ENCODE data around the gene RABL2A.
A peak's percentile ranks its signal among the peaks of the same experiment; 100 is the strongest.
"Not testable (repeated sequence)": the region's sequence is repeated elsewhere in the genome, so short reads cannot be mapped to it uniquely, and the experiment has no call there.

The RABL2A gene

DNA sequence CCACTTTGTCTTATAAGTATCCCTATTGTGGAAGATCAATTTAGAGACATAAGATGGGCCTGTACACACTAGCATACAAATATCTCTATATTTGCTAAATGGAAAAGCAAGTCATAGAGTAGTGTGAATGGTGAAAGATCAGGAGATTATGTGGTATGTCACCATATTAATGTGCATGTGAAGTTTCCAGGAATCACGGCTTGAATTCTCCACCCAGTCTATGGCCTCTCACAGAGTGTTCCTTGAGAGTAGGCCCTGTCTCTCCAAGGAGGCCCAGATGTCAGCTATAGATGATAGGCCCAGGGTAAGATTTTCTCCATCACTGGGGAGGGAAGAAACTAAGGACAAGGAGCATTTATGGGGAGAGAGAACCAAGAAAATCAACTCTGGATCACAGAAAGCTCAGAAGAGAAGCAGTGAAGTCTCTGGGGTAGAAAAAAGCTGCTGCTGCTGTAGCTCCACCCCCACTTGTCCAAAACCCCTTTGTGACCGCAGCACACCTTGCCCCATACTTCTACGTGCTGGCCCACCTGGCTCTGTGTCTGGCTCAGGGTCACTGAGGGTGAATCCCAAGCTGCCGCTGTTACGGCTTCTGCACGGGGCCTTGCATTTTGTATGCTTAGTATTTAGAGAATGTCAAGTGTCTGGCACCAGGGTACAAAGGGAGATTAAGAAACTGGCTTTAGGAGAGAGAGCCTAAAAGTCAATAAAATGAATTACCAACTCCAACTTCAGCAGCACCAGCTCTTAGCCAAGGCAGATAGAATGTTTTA lies 37.9 kb downstream of the RABL2A start:
- H3K18ac ChIP-seq (ENCODE audit: low read length); H3K79me2 ChIP-seq (ENCODE audit: control insufficient read depth, insufficient read depth, low read length); H3K27ac ChIP-seq (ENCODE audit: low read depth, low read length); H2BK120ac ChIP-seq (ENCODE audit: low read depth, low read length); H3K4ac ChIP-seq (ENCODE audit: low read depth, low read length); H2AK5ac ChIP-seq (ENCODE audit: low read length); H3K79me1 ChIP-seq (ENCODE audit: low read length); H3K27me3 ChIP-seq (ENCODE audit: insufficient read depth, low read length, poor library complexity); H3K36me3 ChIP-seq (ENCODE audit: control insufficient read depth, insufficient read depth, low read length); H4K8ac ChIP-seq (ENCODE audit: low read depth, low read length); H3K4me1 ChIP-seq (ENCODE audit: control insufficient read depth, low read depth, low read length); H3K9ac ChIP-seq (ENCODE audit: low read length); H4K5ac ChIP-seq (ENCODE audit: low read length); H2BK5ac ChIP-seq (ENCODE audit: low read length); H3K56ac ChIP-seq (ENCODE audit: low read length); H3K4me2 ChIP-seq (ENCODE audit: low read length); H3K23ac ChIP-seq (ENCODE audit: low read length); H2BK15ac ChIP-seq (replicated peaks; ENCODE audit: low read depth); DNase-seq; H3K4me3 ChIP-seq (ENCODE audit: low read length): not testable (repeated sequence)
- no CpG with 5 or more reads among the region's 6 CpGs for WGBS (ENCODE audit: extremely low coverage, insufficient coverage, low lambda C conversion rate)

DNA sequence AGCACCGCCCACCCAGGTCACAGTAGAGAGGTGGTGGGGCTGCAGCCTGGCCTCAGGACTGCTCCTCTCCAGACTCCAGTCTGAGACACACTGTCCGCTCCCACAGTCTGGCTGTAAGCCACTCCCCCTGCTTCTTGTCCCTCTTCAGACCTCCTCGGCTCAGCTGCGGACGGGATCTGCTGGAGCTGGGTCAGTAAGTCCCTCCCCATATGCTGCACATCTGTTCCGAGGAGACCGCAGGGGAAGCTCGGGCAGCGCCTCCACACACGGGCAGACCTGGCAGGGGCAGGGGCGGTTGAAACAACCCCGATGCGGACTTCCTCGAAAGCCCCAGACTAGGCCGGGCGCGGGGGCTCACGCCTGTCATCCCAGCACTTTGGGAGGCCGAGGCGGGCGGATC lies 41.9 kb downstream of the RABL2A start:
- not testable (repeated sequence) for H3K36me3 ChIP-seq (ENCODE audit: control insufficient read depth, insufficient read depth, low read length); H3K4me2 ChIP-seq (ENCODE audit: low read length); H3K79me2 ChIP-seq (ENCODE audit: control insufficient read depth, insufficient read depth, low read length); H2BK15ac ChIP-seq (replicated peaks; ENCODE audit: low read depth); H4K8ac ChIP-seq (ENCODE audit: low read depth, low read length); H3K79me1 ChIP-seq (ENCODE audit: low read length); H3K27ac ChIP-seq (ENCODE audit: low read depth, low read length); H2AK5ac ChIP-seq (ENCODE audit: low read length); H3K23ac ChIP-seq (ENCODE audit: low read length); DNase-seq; H2BK5ac ChIP-seq (ENCODE audit: low read length); H3K4ac ChIP-seq (ENCODE audit: low read depth, low read length); H3K27me3 ChIP-seq (ENCODE audit: insufficient read depth, low read length, poor library complexity); H4K5ac ChIP-seq (ENCODE audit: low read length); H3K9ac ChIP-seq (ENCODE audit: low read length); H3K4me1 ChIP-seq (ENCODE audit: control insufficient read depth, low read depth, low read length); H2BK120ac ChIP-seq (ENCODE audit: low read depth, low read length); H3K4me3 ChIP-seq (ENCODE audit: low read length); H3K56ac ChIP-seq (ENCODE audit: low read length); H3K18ac ChIP-seq (ENCODE audit: low read length)
- no CpG with 5 or more reads among the region's 21 CpGs for WGBS (ENCODE audit: extremely low coverage, insufficient coverage, low lambda C conversion rate)

DNA sequence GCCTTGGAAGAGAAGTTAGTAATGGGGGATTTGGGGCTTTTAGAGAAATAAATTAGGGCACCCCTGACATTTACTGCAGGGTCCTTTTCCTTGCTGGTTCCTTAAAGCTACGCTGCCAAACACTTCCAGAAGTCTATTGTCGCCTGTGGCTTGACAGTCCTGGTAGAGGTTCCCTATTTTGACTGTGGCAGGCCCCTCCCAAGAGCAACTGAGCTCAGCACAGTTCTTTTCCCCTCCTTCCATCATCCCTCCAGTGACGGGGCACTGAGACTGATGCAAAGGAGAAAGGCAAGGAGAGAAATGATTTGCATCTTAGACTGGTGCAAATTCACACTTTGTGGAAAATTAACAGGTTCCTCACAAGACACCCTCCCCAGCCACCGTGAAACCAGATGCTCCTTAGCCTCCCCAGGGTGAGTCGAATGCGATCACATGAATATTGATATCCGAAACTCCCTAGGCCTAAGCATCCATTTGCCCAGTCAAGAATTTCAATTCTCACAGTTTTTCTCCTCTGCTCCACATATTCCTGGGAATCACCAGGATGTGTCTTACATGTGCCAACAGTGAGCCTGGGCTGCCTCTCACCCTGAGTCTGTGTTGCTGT lies 45.4 kb downstream of the RABL2A start:
- H3K9ac ChIP-seq (ENCODE audit: low read length) = no peak overlapping the region
- H3K56ac ChIP-seq (ENCODE audit: low read length) = no peak overlapping the region
- no peak overlapping the region for H2BK120ac ChIP-seq (ENCODE audit: low read depth, low read length)
- no peak overlapping the region for H4K5ac ChIP-seq (ENCODE audit: low read length)
- H3K27me3 ChIP-seq (ENCODE audit: insufficient read depth, low read length, poor library complexity) = no peaks in the 10 kb centered on the region
- H3K4ac ChIP-seq (ENCODE audit: low read depth, low read length) = no peak overlapping the region
- no peaks in the 10 kb centered on the region for H3K36me3 ChIP-seq (ENCODE audit: control insufficient read depth, insufficient read depth, low read length)
- H3K4me3 ChIP-seq (ENCODE audit: low read length) = no peak overlapping the region
- H3K79me1 ChIP-seq (ENCODE audit: low read length) = no peaks in the 10 kb centered on the region
- no peaks in the 10 kb centered on the region for H3K4me1 ChIP-seq (ENCODE audit: control insufficient read depth, low read depth, low read length)
- no peak overlapping the region for H3K18ac ChIP-seq (ENCODE audit: low read length)
- peak overlapping the region; percentile 1 for H3K27ac ChIP-seq (ENCODE audit: low read depth, low read length)
- no peak overlapping the region for H3K4me2 ChIP-seq (ENCODE audit: low read length)
- H4K8ac ChIP-seq (ENCODE audit: low read depth, low read length) = no peak overlapping the region
- no peak for DNase-seq
- H3K23ac ChIP-seq (ENCODE audit: low read length) = no peak overlapping the region
- no CpG with 5 or more reads among the region's 7 CpGs for WGBS (ENCODE audit: extremely low coverage, insufficient coverage, low lambda C conversion rate)
- no peaks in the 10 kb centered on the region for H3K79me2 ChIP-seq (ENCODE audit: control insufficient read depth, insufficient read depth, low read length)
- H2BK5ac ChIP-seq (ENCODE audit: low read length) = no peak overlapping the region
- no peak overlapping the region for H2BK15ac ChIP-seq (replicated peaks; ENCODE audit: low read depth)
- no peak overlapping the region for H2AK5ac ChIP-seq (ENCODE audit: low read length)

DNA sequence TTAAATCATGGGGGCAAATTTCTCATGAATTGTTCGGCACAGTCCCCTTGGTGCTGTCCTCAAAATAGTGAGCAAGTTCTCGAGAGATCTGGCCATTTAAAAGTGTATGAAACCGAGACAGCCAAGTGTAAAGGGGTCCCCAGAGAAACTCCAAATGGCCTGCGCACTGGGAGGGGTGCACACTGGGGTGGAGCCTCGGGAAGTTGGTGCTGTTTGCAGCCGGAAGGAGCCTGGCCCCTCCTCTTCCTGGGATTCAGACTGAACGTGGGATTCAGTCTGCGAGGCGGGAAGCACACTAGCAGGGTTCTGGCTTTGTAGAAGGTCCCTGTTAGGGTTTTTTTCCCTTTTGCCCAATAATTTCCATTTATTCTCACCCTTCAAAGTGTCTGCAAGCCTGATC lies 48.8 kb downstream of the RABL2A start:
- peak overlapping the region; percentile 31 for H3K56ac ChIP-seq (ENCODE audit: low read length)
- H3K27ac ChIP-seq (ENCODE audit: low read depth, low read length) = no peak overlapping the region
- no peak overlapping the region for H3K9ac ChIP-seq (ENCODE audit: low read length)
- H3K79me1 ChIP-seq (ENCODE audit: low read length) = no peaks in the 10 kb centered on the region
- H3K4me1 ChIP-seq (ENCODE audit: control insufficient read depth, low read depth, low read length) = peaks cover 7% of the 10 kb centered on the region
- H2AK5ac ChIP-seq (ENCODE audit: low read length) = no peak overlapping the region
- H3K79me2 ChIP-seq (ENCODE audit: control insufficient read depth, insufficient read depth, low read length) = no peaks in the 10 kb centered on the region
- no peak overlapping the region for H3K23ac ChIP-seq (ENCODE audit: low read length)
- WGBS (ENCODE audit: extremely low coverage, insufficient coverage, low lambda C conversion rate) = no CpG with 5 or more reads among the region's 9 CpGs
- no peak for DNase-seq
- no peak overlapping the region for H2BK15ac ChIP-seq (replicated peaks; ENCODE audit: low read depth)
- H3K4me2 ChIP-seq (ENCODE audit: low read length) = no peak overlapping the region
- no peak overlapping the region for H3K18ac ChIP-seq (ENCODE audit: low read length)
- no peak overlapping the region for H4K5ac ChIP-seq (ENCODE audit: low read length)
- H3K36me3 ChIP-seq (ENCODE audit: control insufficient read depth, insufficient read depth, low read length) = no peaks in the 10 kb centered on the region
- no peak overlapping the region for H2BK120ac ChIP-seq (ENCODE audit: low read depth, low read length)
- H4K8ac ChIP-seq (ENCODE audit: low read depth, low read length) = no peak overlapping the region
- H2BK5ac ChIP-seq (ENCODE audit: low read length) = no peak overlapping the region
- no peak overlapping the region for H3K4ac ChIP-seq (ENCODE audit: low read depth, low read length)
- H3K4me3 ChIP-seq (ENCODE audit: low read length) = no peak overlapping the region
- H3K27me3 ChIP-seq (ENCODE audit: insufficient read depth, low read length, poor library complexity) = no peaks in the 10 kb centered on the region

GRCh38 chr2:113676623-113677266 lies 49.7 kb downstream of the RABL2A start:
- no peak overlapping the region for H2BK120ac ChIP-seq (ENCODE audit: low read depth, low read length)
- H3K4me1 ChIP-seq (ENCODE audit: control insufficient read depth, low read depth, low read length) = peaks cover 7% of the 10 kb centered on the region
- no peak overlapping the region for H3K9ac ChIP-seq (ENCODE audit: low read length)
- H3K56ac ChIP-seq (ENCODE audit: low read length) = no peak overlapping the region
- no peak overlapping the region for H2BK15ac ChIP-seq (replicated peaks; ENCODE audit: low read depth)
- H3K4ac ChIP-seq (ENCODE audit: low read depth, low read length) = no peak overlapping the region
- no peak overlapping the region for H4K8ac ChIP-seq (ENCODE audit: low read depth, low read length)
- no peaks in the 10 kb centered on the region for H3K79me1 ChIP-seq (ENCODE audit: low read length)
- H3K36me3 ChIP-seq (ENCODE audit: control insufficient read depth, insufficient read depth, low read length) = no peaks in the 10 kb centered on the region
- H3K4me3 ChIP-seq (ENCODE audit: low read length) = no peak overlapping the region
- no peak overlapping the region for H2BK5ac ChIP-seq (ENCODE audit: low read length)
- no peak overlapping the region for H3K27ac ChIP-seq (ENCODE audit: low read depth, low read length)
- DNase-seq = no peak
- H3K79me2 ChIP-seq (ENCODE audit: control insufficient read depth, insufficient read depth, low read length) = no peaks in the 10 kb centered on the region
- no peak overlapping the region for H3K18ac ChIP-seq (ENCODE audit: low read length)
- WGBS (ENCODE audit: extremely low coverage, insufficient coverage, low lambda C conversion rate) = no CpG with 5 or more reads among the region's 4 CpGs
- no peak overlapping the region for H3K23ac ChIP-seq (ENCODE audit: low read length)
- no peak overlapping the region for H2AK5ac ChIP-seq (ENCODE audit: low read length)
- no peak overlapping the region for H4K5ac ChIP-seq (ENCODE audit: low read length)
- H3K27me3 ChIP-seq (ENCODE audit: insufficient read depth, low read length, poor library complexity) = no peaks in the 10 kb centered on the region
- H3K4me2 ChIP-seq (ENCODE audit: low read length) = no peak overlapping the region

Measured in mesendoderm (in vitro differentiated cells).